Neural cell (in vitro differentiated cells): ENCODE results near the gene TAF10. TPM values are rescaled to one million over a fixed set of nuclear protein-coding genes. Genes with fewer than 3 reads are reported as not detected.

Source experiments
- H2AFZ ChIP-seq: fragments of 200-600, 300-800 bp; sonication (generic), shearing (Covaris generic); 2 replicates; pipeline ENCODE4 v1.6.0; 2014; ENCODE audit warnings: low read depth, mild to moderate bottlenecking, antibody characterized with exemption, low read length, moderate library complexity
- H3F3A ChIP-seq: fragments of 200-600 bp; shearing (Covaris generic); 2 replicates; pipeline ENCODE4 v1.6.1; 2016; ENCODE audit warnings: mild to moderate bottlenecking, moderate library complexity, mixed read lengths, antibody characterized with exemption, low read length; ENCODE audit not compliant: insufficient read depth, poor library complexity, severe bottlenecking
- H3K27ac ChIP-seq: fragments of 200-600, 300-800 bp; sonication (generic), shearing (Covaris generic); 2 replicates; pipeline ENCODE4 v1.5.1; 2014; ENCODE audit warnings: mild to moderate bottlenecking, low read length, moderate library complexity
- H3K27me3 ChIP-seq: fragments of 300-800, 200-600 bp; sonication (generic), shearing (Covaris generic); 2 replicates; pipeline ENCODE4 v1.6.0; 2014; ENCODE audit warnings: mild to moderate bottlenecking, low read depth, low read length, moderate library complexity; ENCODE audit not compliant: insufficient read depth
- H3K36me3 ChIP-seq: fragments of 300-800, 200-600 bp; sonication (generic), shearing (Covaris generic); 2 replicates; pipeline ENCODE4 v1.5.1; 2014; ENCODE audit warnings: mild to moderate bottlenecking, antibody characterized with exemption, low read length, moderate library complexity; ENCODE audit not compliant: insufficient read depth
- H3K4me2 ChIP-seq: fragments of 300-800, 200-600 bp; sonication (generic), shearing (Covaris generic); 2 replicates; pipeline ENCODE4 v1.6.0; 2014; ENCODE audit warnings: mild to moderate bottlenecking, low read length
- H3K4me3 ChIP-seq: fragments of 300-800, 200-600 bp; sonication (generic), shearing (Covaris generic); 2 replicates; pipeline ENCODE4 v1.5.1; 2014; ENCODE audit warnings: mild to moderate bottlenecking, low read length, moderate library complexity
- H3K79me2 ChIP-seq: fragments of 200-600 bp; shearing (Covaris generic); replicated peaks from 2 replicates; pipeline ENCODE4 v1.6.0; 2014; ENCODE audit warnings: mild to moderate bottlenecking, low read length, moderate library complexity; ENCODE audit not compliant: insufficient read depth
- H3K9ac ChIP-seq: fragments of 300-800, 200-600 bp; sonication (generic), shearing (Covaris generic); 2 replicates; pipeline ENCODE4 v1.6.1; 2016; ENCODE audit warnings: mild to moderate bottlenecking, low read length, mixed read lengths
- H3K9me2 ChIP-seq: fragments of 200-600 bp; shearing (Covaris generic); 2 replicates; pipeline ENCODE4 v1.6.1; 2016; ENCODE audit warnings: mild to moderate bottlenecking, low read length, mixed read lengths; ENCODE audit not compliant: insufficient read depth
- H3K9me3 ChIP-seq: fragments of 200-600, 300-800 bp; sonication (generic), shearing (Covaris generic); 2 replicates; pipeline ENCODE4 v1.6.1; 2016; ENCODE audit warnings: mild to moderate bottlenecking, mixed run types, low read length, moderate library complexity, mixed read lengths
- H4K20me1 ChIP-seq: fragments of 200-600 bp; shearing (Covaris generic); 2 replicates; pipeline ENCODE4 v1.6.1; 2016; ENCODE audit warnings: mild to moderate bottlenecking, mixed run types; ENCODE audit not compliant: insufficient read depth
- CTCF ChIP-seq: fragments of 450-650 bp; IDR thresholded peaks from 2 replicates; pipeline ENCODE4 v1.5.1; 2014; ENCODE audit warnings: antibody characterized with exemption, mild to moderate bottlenecking, moderate library complexity; ENCODE audit not compliant: poor library complexity, severe bottlenecking
- EP300 ChIP-seq: fragments of 450-650 bp; conservative IDR thresholded peaks from 2 replicates; pipeline ENCODE4 v1.6.1; 2014; ENCODE audit warnings: antibody characterized with exemption, mild to moderate bottlenecking, moderate library complexity; ENCODE audit not compliant: poor library complexity, severe bottlenecking
- EZH2 ChIP-seq: fragments of 200-600, 300-800 bp; shearing (Covaris generic), sonication (generic); IDR thresholded peaks from 2 replicates; pipeline ENCODE4 v1.6.1; 2014; ENCODE audit warnings: antibody characterized with exemption, low read length, borderline replicate concordance, mild to moderate bottlenecking; ENCODE audit not compliant: insufficient read depth, poor library complexity, severe bottlenecking
- MXI1 ChIP-seq: fragments of 450-650 bp; conservative IDR thresholded peaks from 2 replicates; pipeline ENCODE4 v1.6.1; 2014; ENCODE audit warnings: antibody characterized with exemption, mild to moderate bottlenecking; ENCODE audit not compliant: poor library complexity, severe bottlenecking
- POLR2AphosphoS5 ChIP-seq: IDR thresholded peaks from 2 replicates; pipeline ENCODE4 v1.6.1; 2012
- RAD21 ChIP-seq: fragments of 450-650 bp; conservative IDR thresholded peaks from 2 replicates; pipeline ENCODE4 v1.6.1; 2014; ENCODE audit warnings: antibody characterized with exemption, mild to moderate bottlenecking, moderate library complexity
- REST ChIP-seq: IDR thresholded peaks from 2 replicates; pipeline ENCODE4 v1.6.1; 2012; ENCODE audit warnings: borderline replicate concordance
- SMC3 ChIP-seq: fragments of 450-650 bp; conservative IDR thresholded peaks from 2 replicates; pipeline ENCODE4 v1.6.1; 2014; ENCODE audit warnings: antibody characterized with exemption, mild to moderate bottlenecking, moderate library complexity; ENCODE audit not compliant: poor library complexity
- TAF1 ChIP-seq: IDR thresholded peaks from 2 replicates; pipeline ENCODE4 v1.6.1; 2012; ENCODE audit warnings: low read depth
- polyA plus RNA-seq: library from polyadenylated mRNA; depleted of rRNA; stranded (reverse); fragments of >200 nt; gene quantifications from 2 replicates; pipeline ENCODE4 v1.2.3, GENCODE V29; 2014

The TAF10 gene
- polyA plus RNA-seq, 1 donor from 2014 or later = 39.7 TPM

DNA sequence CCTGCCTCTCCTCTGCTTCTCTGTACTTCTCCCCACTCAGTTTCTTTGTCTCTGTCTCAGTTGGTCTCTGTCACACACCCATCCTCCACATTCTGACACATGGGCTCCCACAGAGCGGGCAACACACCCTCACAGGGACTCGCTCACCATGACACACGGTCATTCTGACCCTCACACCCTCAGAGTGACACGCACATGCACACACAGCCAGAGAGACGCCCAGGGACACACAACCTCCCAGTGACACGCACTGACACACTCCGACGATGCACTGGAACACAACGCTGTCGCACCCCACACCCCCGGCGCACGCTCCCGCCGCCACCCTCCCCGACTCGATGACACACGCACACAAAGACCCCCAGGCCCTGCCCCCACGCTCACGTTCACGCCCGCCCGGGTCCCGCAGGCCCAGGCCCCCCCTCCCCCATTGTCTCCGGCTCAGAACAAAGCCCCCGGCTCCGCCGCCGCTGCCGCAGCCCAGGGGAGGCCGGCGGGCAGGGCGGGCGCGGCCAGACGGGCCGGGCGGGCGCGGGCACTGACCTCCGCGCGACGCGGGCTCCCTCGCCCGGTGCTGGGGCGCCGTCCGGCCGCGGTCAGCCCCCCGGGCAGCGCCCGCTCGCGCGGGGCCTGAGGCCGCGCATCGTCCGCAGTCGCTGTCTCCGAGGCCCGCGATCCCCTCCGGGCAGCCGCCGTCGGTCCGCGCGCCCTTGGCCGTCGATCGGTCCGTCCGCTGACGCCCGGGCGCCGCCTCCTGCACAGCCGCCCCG lies 43.2 kb upstream of the TAF10 start:
- Histone ChIP-seq H3K27me3 (no peaks in the 10 kb centered on the region), H3K36me3 (no peaks in the 10 kb centered on the region), H3F3A (no peaks in the 10 kb centered on the region), H4K20me1 (peaks cover 2% of the 10 kb centered on the region), H3K9me2 (no peaks in the 10 kb centered on the region), H3K79me2 (peaks cover 61% of the 10 kb centered on the region), H3K4me2 (peak overlapping the region; percentile 43), H3K27ac (peak overlapping the region; percentile 93), H3K4me3 (peak overlapping the region; percentile 84), H3K9ac (peak overlapping the region; percentile 97), H3K9me3 (no peaks in the 10 kb centered on the region), H2AFZ (no peak overlapping the region)
- TF ChIP-seq POLR2AphosphoS5 = peak; percentile 92
- peak; percentile 47 for TF ChIP-seq EP300
- peak; percentile 30 for TF ChIP-seq SMC3
- TF ChIP-seq EZH2 = no peak
- TF ChIP-seq REST = peak; percentile 77
- peak; percentile 87 for TF ChIP-seq TAF1
- no peak for TF ChIP-seq CTCF
- peak; percentile 72 for TF ChIP-seq MXI1
- TF ChIP-seq RAD21 = no peak

DNA sequence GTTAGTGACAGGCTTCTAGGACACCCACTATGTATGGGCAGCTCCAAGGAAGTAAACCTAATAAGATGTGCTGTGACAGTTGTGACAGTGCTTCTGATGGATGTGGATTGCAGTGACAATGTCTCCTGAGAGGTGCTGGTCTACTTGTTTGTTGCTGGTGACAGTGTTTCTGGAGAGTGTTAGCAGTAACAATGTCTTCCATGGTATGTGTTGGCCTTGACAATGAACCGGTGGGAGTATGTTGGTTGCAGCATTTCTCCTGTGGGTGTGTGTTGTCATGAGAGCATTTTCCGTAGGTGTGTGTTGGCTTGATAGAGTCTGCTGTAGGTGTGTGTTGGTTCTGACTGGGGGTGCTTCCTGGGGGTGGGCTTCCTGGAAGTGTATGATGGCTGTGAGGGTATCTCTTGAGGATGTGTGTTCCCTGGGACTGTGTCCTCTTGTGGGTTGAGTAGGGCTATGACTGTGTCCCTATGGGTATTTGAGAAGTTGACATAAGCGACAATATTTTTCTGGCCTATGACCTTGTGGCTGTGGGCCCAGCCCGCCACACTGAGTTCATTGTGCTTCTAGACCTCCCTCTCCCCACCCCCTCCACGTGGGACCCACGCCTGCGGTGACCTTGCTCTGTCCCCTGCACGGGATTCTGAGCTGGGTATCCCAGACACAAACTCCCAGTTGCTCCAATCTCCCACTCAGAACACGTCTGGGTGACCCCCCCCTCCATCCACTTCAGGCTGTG lies 42.4 kb upstream of the TAF10 start:
- Histone ChIP-seq H2AFZ (no peak overlapping the region), H3K36me3 (no peaks in the 10 kb centered on the region), H3K9me3 (no peaks in the 10 kb centered on the region), H3K9ac (peak overlapping the region; percentile 97), H4K20me1 (peaks cover 8% of the 10 kb centered on the region), H3K27ac (peak overlapping the region; percentile 93), H3K27me3 (no peaks in the 10 kb centered on the region), H3K9me2 (no peaks in the 10 kb centered on the region), H3K4me3 (peak overlapping the region; percentile 84), H3K4me2 (peak overlapping the region; percentile 43), H3K79me2 (peaks cover 69% of the 10 kb centered on the region), H3F3A (no peaks in the 10 kb centered on the region)
- TF ChIP-seq EZH2 = no peak
- TF ChIP-seq MXI1 = no peak
- TF ChIP-seq TAF1 = no peak
- TF ChIP-seq CTCF = no peak
- TF ChIP-seq POLR2AphosphoS5 = no peak
- no peak for TF ChIP-seq RAD21
- TF ChIP-seq EP300 = no peak
- TF ChIP-seq REST = no peak
- TF ChIP-seq SMC3 = no peak
